ENCODE data around the gene PIK3C2G. TPM values are rescaled to one million over a fixed set of nuclear protein-coding genes. Genes with fewer than 3 reads are reported as not detected.

PIK3C2G gene
- total and polyA plus RNA-seq, 2 of the 4 experiments (the other 2 are of a cell fraction), result not detected

- Histone ChIP-seq H4K20me1 (ENCODE audit: insufficient read depth, low read length) (no peaks in the 10 kb centered on the region), H2BK20ac (ENCODE audit: low read depth, low read length) (no peak overlapping the region), H3K18ac (ENCODE audit: low read depth, low read length) (no peak overlapping the region), H2BK15ac (ENCODE audit: low read depth, low read length) (no peak overlapping the region), H2AFZ (replicated peaks; ENCODE audit: low read length, poor library complexity) (no peak overlapping the region), H2BK5ac (ENCODE audit: low read depth, low read length, poor library complexity, severe bottlenecking) (no peak overlapping the region), H4K5ac (ENCODE audit: low read depth, low read length) (no peak overlapping the region), H3K23ac (ENCODE audit: low read depth, low read length) (no peak overlapping the region), H2BK120ac (ENCODE audit: low read depth, low read length) (no peak overlapping the region), H3K79me1 (ENCODE audit: low read depth in 1 of 2, low read length in 2 of 2) (no peaks in the 10 kb centered on the region), H3K14ac (replicated peaks; ENCODE audit: low read depth, low read length) (no peak overlapping the region), H3K4me2 (ENCODE audit: low read depth, low read length) (no peak overlapping the region), H3K36me3 (ENCODE audit: control insufficient read depth, insufficient read depth, low read length) (no peaks in the 10 kb centered on the region), H3K9me1 (ENCODE audit: insufficient read depth, low read length) (no peaks in the 10 kb centered on the region), H3K4me3 (ENCODE audit: insufficient read depth, low read depth, low read length) (no peak overlapping the region), H4K8ac (ENCODE audit: low read depth in 2 of 2, low read length in 2 of 2) (no peak overlapping the region), H2AK9ac (replicated peaks; ENCODE audit: low read depth, low read length, poor library complexity) (no peak overlapping the region), H3K9ac (ENCODE audit: low read depth, low read length) (no peak overlapping the region), H2AK5ac (ENCODE audit: low read depth, low read length) (no peak overlapping the region), H3K27ac (ENCODE audit: insufficient read depth, low read length) (no peak overlapping the region), H3K4me1 (ENCODE audit: control insufficient read depth, insufficient read depth, low read length) (no peaks in the 10 kb centered on the region), H3K56ac (ENCODE audit: extremely low read depth, insufficient read depth, low read length) (no peak overlapping the region), H3K9me3 (ENCODE audit: control insufficient read depth, insufficient read depth, low read length) (no peaks in the 10 kb centered on the region), H3K27me3 (ENCODE audit: control insufficient read depth, insufficient read depth, low read length) (no peaks in the 10 kb centered on the region), H4K91ac (ENCODE audit: insufficient read depth, low read depth, low read length) (no peak overlapping the region), H3K4ac (ENCODE audit: low read depth, low read length) (no peak overlapping the region)
- in situ Hi-C loops (cut with MboI; ENCODE audit: low sequenced_read_pairs) (loop anchor here (10.0 kb wide), 1 partner anchor 928 kb away; no protein-coding TSS in a partner anchor), dilution Hi-C loops (cut with HindIII; ENCODE audit: low sequenced_read_pairs, unreplicated experiment) (no loop called here), intact Hi-C loops (cut with micrococcal nuclease) (loop anchor here (5.0 to 10.0 kb wide), 2 partner anchors 50 to 1028 kb away; no protein-coding TSS in a partner anchor)
- POLR2A ChIA-PET (ENCODE audit: unreplicated experiment), result no interaction called here
- DNase-seq (no peak), ATAC-seq (ENCODE audit: low read depth) (no peak)
- no peak for TF ChIP-seq ELK1 (IDR thresholded peaks at IDR 0.05; ENCODE audit: borderline replicate concordance, low read depth, low read length)
- TF ChIP-seq RAD21 (IDR thresholded peaks at IDR 0.05; ENCODE audit: low read length), result no peak
- no peak for TF ChIP-seq BHLHE40 (IDR thresholded peaks at IDR 0.05; ENCODE audit: low read depth, low read length)
- no peak for TF ChIP-seq NFE2L2 (IDR thresholded peaks at IDR 0.05; ENCODE audit: low read depth, low read length)
- no peak for TF ChIP-seq FOS (IDR thresholded peaks at IDR 0.05; ENCODE audit: low read depth, low read length)
- TF ChIP-seq RFX5 (IDR thresholded peaks at IDR 0.05; ENCODE audit: low read depth, low read length), result no peak
- no peak for TF ChIP-seq CHD1 (IDR thresholded peaks at IDR 0.05; ENCODE audit: low read depth, low read length)
- no peak for TF ChIP-seq RCOR1 (IDR thresholded peaks at IDR 0.05; ENCODE audit: insufficient replicate concordance, low read length)
- TF ChIP-seq USF2 (IDR thresholded peaks at IDR 0.05; ENCODE audit: low read depth, low read length), result no peak
- TF ChIP-seq POLR2A (IDR thresholded peaks at IDR 0.05; ENCODE audit: low read depth, low read length), result no peak
- TF ChIP-seq SMC3 (IDR thresholded peaks at IDR 0.05; ENCODE audit: low read depth, low read length), result no peak
- TF ChIP-seq CTCF (conservative IDR thresholded peaks at IDR 0.05; ENCODE audit: low read depth, low read length), result no peak
- 60% methylated on average over 1 of the region's 3 CpGs; no CpG with 5 or more reads in 1 of the 2 experiments for WGBS, 2 experiments (ENCODE audit: extremely low coverage in 2 of 2, insufficient read length in 1 of 2)
- CTCF ChIA-PET, result no interaction called here
- BruUV-seq (replicated peaks), result no TSS peak
Observed at GRCh38 chr12:18257251-18257650, 4.1 kb upstream of the PIK3C2G start.

Measured in IMR-90 (cell line).